Measurements from ENCODE around the gene IDI2. TPM values are rescaled to one million over a fixed set of nuclear protein-coding genes. Genes with fewer than 3 reads are reported as not detected.

The IDI2 gene
- total RNA-seq, 4 donors from 2014 or later: not detected

- TF ChIP-seq POLR2A (IDR thresholded peaks at IDR 0.05): no peak
- no peak for TF ChIP-seq CTCF (IDR thresholded peaks at IDR 0.05)
- Histone ChIP-seq H3K36me3 (no peaks in the 10 kb centered on the region), H3K27me3 (no peaks in the 10 kb centered on the region), H3K4me1 (peaks cover 0 to 25% (median 8%) of the 10 kb centered on the region in 4 donors), H3K9me3 (no peaks in the 10 kb centered on the region), H3K27ac (no peak overlapping the region), H3K4me3 (no peak overlapping the region)
- DNase-seq: peak in 1 of 3 donors; percentile 41
These were observed 39.4 kb downstream of the IDI2 start for GRCh38 chr10:986137-986825.

- TF ChIP-seq POLR2A (IDR thresholded peaks at IDR 0.05): no peak
- no peak for TF ChIP-seq CTCF (IDR thresholded peaks at IDR 0.05)
- Histone ChIP-seq H3K4me3 (no peak overlapping the region), H3K36me3 (no peaks in the 10 kb centered on the region), H3K9me3 (peaks cover 0 to 4% (median 0%) of the 10 kb centered on the region in 4 donors), H3K27ac (no peak overlapping the region), H3K4me1 (peaks cover 0 to 23% (median 8%) of the 10 kb centered on the region in 4 donors), H3K27me3 (no peaks in the 10 kb centered on the region)
- DNase-seq: peak in 1 of 3 donors; percentile 0
These were observed 40.3 kb downstream of the IDI2 start for GRCh38 chr10:985361-985760.

- no peak overlapping the region for H3K4me3 ChIP-seq
- peak in 1 of 3 donors; percentile 46 for DNase-seq
- no peak overlapping the region for H3K27ac ChIP-seq
- H3K4me1 ChIP-seq: peaks cover 0 to 11% (median 3%) of the 10 kb centered on the region in 4 donors
- no peaks in the 10 kb centered on the region for H3K27me3 ChIP-seq
- TF ChIP-seq CTCF (IDR thresholded peaks at IDR 0.05) (no peak), POLR2A (IDR thresholded peaks at IDR 0.05) (no peak)
- H3K36me3 ChIP-seq: no peaks in the 10 kb centered on the region
- H3K9me3 ChIP-seq: peaks cover 0 to 12% (median 2%) of the 10 kb centered on the region in 4 donors
These were observed 41.5 kb downstream of the IDI2 start for GRCh38 chr10:983971-984655.

- peaks cover 0 to 9% (median 0%) of the 10 kb centered on the region in 4 donors for H3K4me1 ChIP-seq
- TF ChIP-seq CTCF (IDR thresholded peaks at IDR 0.05) (no peak), POLR2A (IDR thresholded peaks at IDR 0.05) (no peak)
- peak in 1 of 3 donors; percentile 5 for DNase-seq
- H3K36me3 ChIP-seq: no peaks in the 10 kb centered on the region
- H3K4me3 ChIP-seq: no peak overlapping the region
- H3K27me3 ChIP-seq: no peaks in the 10 kb centered on the region
- H3K9me3 ChIP-seq: peaks cover 0 to 17% (median 4%) of the 10 kb centered on the region in 4 donors
- no peak overlapping the region for H3K27ac ChIP-seq
These were observed 42.3 kb downstream of the IDI2 start for GRCh38 chr10:983401-983800.

GRCh38 chr10:980468-981093 is 45.1 kb downstream of the IDI2 start:
- Histone ChIP-seq H3K9me3 (peaks cover 0 to 17% (median 4%) of the 10 kb centered on the region in 4 donors), H3K36me3 (no peaks in the 10 kb centered on the region), H3K27ac (no peak overlapping the region), H3K27me3 (no peaks in the 10 kb centered on the region), H3K4me3 (no peak overlapping the region), H3K4me1 (no peaks in the 10 kb centered on the region)
- peak in 1 of 3 donors; percentile 15 for DNase-seq
- TF ChIP-seq POLR2A (IDR thresholded peaks at IDR 0.05): no peak
- no peak for TF ChIP-seq CTCF (IDR thresholded peaks at IDR 0.05)

All from Peyer's patch (tissue), 4 donors.